NCI-H460 (cell line): Measurements from ENCODE around the gene NUDT22. TPM values are rescaled to one million over a fixed set of nuclear protein-coding genes. Genes with fewer than 3 reads are reported as not detected.
A peak's percentile ranks its signal among the peaks of the same experiment; 100 is the strongest.

ENCODE experiments used
- DNase-seq: peaks from one replicate; pipeline ENCODE4 v3.0.0-alpha.2; 2016; ENCODE audit warnings: low read depth; ENCODE audit errors: extremely low read depth
- total RNA-seq: library from RNA; depleted of rRNA; stranded (reverse); fragments of >200 nt; shearing (Covaris generic); gene quantifications from 2 replicates; pipeline ENCODE4 v1.2.3, GENCODE V29; 2014; rRNA removed

Gene NUDT22
- total RNA-seq, 1 experiment from 2014 or later = 27.5 TPM

DNA sequence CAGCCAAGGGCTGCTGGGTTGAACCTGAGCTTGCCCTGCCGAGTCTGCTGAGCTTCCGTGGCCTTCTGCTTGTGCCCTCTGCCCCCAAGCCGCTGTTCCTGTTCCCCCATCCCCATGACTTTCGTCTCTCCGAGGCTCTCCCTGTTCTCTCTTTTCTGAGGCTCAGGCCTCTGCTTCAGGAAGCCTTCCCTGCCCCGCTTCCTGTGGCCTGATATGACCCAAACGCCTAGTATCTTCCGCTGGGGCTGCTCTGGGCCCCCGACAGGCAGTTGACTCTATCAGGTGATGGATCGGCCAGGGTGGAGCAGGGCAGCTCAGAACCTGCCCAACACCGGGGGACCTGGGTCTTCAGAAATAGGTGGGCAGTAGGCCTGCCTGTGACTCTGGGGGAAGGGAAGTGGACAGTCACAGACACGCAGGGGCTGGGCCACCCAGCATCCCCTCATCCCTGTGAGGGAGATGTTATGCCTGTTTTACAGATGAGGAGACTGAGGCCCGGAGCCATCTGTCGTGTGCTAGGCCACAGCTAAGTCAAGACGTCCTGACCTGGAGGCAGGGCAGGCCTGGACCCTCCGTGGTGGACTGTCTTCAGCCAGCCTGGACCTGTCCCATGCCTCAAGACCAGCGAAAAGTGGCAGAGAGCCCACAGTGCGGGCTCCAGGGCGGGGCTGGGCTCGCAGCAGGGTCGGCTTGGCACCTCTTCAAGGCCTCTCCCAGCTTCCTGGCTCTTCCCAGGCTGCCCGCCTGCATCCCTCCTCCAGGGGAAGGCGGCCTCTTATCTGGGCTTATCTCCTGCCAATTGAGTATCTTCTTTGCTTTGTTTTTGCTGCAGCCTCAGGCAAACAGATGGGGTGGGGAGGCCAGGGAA, 42.2 kb downstream of the NUDT22 start:
- DNase-seq = peak; percentile 35

DNA sequence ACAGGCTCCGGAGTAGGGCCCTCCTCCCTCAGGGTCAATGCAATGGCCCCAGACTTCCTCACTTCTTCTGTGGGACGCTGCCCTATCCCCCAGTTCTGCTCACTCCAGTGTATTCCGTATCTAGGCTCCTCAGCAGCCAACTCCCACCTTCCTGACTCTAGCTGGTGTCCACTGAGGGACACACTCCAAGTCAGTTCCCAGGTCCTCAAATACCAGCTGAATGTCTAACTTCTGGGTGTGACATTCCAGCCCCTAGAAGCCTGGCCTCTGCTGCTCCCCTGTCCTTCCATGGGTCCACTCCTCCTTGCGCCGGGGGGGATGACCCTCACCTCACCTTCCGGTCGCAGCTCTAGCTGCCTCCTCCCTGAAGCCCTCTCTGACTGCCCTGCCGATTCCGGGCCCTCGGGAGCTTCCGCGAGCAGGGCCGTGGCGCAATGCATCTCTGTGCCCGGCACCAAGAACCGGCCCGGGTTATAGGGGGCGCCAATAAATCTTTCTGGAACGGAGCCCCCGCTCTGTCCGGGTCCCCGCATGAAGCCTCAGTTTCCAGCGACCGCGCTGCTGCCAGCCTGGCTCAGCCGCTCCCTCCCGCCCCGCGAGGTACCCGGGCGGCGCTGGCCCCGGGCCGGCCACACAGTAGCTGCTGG, 42.9 kb downstream of the NUDT22 start:
- DNase-seq = peak; percentile 43

DNA sequence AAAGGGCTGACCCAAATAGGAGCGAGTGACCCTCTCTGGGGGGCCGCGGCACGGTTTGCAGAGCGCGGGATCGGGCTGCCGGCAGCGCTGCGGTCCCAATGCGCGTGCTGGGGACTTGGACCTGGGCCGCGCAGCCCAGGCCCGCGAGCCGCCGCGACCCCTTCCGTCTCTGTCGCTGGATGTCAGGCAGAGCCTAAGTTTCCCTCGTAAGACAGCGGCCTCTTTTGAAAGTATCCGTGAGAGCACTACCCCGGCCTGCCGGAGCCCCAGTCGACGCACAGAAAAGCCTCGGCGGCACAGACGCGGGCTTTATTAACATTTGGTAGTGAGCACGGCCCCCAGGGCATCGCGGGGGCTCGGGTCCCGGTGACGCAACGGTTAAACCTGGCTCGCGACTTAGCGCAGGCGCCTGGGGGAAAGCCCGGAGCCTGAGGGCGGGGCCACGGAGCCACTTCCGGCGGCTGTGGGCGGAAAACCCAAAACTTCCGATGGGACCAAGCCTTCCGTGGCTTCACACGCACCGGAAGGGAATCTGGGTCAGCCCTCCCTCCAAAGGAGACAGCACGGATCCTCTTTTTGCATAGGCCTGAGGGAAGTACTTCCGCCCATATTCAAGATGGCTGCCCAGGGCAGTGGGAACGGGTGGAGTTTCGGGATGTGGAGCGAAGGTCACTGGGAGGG, 43.6 kb downstream of the NUDT22 start:
- peak; percentile 98 for DNase-seq

DNA sequence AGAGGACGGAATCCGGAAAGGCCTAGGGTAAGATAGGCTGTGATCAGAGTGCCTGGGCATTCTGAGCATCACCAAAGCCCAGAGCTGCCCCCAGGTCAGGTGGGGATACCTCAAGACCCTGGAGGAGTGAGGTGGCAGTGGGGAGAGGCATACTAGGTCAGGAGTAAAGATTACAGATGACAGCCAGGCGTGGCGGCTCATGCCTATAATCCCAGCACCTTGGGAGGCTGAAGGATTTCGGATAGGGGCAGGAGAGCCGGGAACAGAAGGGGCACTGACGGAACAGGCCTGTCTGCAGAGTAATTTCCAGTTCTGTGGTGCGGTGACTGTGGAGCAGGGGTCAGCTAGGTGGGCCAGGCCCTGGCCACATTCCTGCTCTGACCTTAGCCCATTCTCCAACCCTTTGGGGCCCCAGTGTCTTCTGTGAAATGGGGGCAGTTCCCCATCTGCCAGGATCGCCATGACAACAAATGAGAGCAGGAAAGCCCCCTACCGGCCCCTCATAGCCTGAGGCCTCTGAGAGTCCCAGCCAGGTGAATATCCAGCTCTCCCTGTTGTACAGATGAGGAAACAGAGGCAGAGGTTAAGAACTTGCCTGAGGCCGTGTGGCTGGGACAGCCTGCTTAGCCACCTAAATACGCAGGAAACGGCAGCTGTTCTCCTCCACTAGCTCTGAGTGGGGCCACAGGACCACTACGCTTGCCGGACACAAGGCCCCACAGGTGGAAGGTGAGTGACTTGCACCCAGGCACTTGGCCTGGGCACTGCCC, 49.1 kb downstream of the NUDT22 start:
- DNase-seq = no peak

DNA sequence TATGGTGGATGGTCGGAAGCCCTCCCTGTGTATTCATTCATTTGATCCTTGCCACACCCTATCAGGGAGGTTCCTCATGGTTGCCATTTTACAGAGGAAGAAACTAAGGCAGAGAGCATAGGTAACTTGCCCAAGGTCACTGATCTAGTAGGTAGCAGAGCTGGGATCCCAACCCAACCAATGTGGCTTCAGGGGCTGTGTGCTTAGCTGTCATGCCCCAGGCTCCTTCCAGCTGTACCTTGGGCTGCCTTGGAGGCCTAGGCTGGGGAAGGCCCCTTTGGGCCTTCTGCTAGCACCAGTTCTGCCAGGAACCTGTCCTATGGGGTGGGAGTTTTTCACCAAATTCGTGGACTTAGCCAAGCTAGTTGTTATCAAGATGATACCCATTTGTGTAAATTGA, 49.8 kb downstream of the NUDT22 start:
- DNase-seq = no peak

DNA sequence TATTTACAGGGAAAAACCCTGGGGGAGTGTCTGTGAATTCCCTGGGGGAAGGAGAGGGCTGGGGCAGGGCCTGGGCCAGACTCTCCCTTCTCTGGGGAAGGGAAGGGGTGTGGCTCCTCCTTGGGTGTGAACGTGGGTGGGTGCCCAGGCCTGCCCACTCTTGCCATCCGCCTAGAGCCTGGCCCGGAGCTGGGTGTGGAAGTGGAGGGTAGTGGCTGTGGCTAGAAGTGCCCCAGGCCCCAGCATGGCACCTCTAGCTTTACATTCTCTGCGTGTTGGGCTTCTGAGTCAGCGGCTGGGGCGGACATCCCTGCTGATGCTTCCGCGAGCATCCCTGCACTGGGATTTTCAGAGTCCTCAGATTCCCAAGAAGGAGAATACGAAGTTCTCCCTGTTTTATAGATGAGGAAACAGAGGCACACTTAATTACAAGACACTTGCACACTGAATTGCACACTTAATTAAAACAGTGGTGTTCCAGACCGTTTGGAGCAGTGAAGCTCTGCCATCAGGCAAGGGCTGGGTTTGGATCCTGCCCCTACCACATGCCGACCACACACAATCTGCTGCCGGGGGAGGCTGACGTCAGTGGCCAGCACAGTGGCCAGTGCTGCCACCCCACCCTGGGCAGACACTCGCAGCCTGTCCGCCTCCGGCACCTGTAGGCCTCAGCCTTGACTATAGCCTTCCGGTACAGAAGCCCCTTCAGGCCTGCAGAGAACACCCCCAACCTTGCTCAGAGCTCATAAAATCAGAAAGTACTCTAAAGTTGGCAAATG, 50.8 kb downstream of the NUDT22 start:
- peak; percentile 89 for DNase-seq

DNA sequence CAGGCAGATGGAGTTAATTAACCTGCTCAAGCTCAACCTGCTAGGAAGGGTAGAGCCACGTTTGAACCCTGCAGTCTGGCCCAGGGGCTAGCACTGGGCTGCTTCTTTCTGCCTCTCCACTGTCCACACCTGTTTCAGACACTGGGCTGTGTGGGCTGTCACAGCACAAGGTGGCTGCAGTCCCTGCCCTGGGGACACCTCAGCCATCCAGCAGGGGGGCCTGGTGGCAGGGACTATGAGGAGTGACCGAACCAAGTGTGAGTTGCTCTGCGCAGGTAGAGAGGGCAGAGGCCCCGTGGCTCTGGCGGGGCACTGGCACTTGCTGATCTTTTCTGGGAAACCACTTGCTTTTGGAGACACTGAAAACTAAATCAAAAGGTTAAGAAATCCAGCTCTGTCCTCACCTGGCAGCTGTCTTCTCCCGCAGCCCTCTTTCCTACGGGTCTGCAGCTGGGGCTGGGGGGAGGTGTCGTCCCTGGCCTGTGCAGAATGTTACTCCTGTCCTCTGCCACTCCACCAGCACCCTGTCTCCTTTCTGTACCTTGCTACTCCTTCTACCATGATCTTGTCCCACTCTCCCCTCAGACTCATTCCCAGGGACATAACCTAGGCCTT, 52.6 kb downstream of the NUDT22 start:
- no peak for DNase-seq

Other genes starting within 250 kb of the NUDT22 start
- 32.8 and 43.6 TPM in 2 replicates for gene OTUB1, start 239.8 kb upstream of the NUDT22 start, total RNA-seq
- 2.7 and 3.0 TPM in 2 replicates for gene FLRT1, start 190.3 kb upstream of the NUDT22 start, total RNA-seq
- gene MACROD1, start 60.2 kb upstream of the NUDT22 start, total RNA-seq = 29.3 and 32.2 TPM in 2 replicates
- gene STIP1, start 40.1 kb upstream of the NUDT22 start, total RNA-seq = 147 and 154 TPM in 2 replicates
- 55.8 and 60.2 TPM in 2 replicates for gene FERMT3, start 19.6 kb upstream of the NUDT22 start, total RNA-seq
- gene TRPT1, start 88 bp upstream of the NUDT22 start, total RNA-seq = 14.5 and 19.4 TPM in 2 replicates
- gene DNAJC4, start 4.3 kb downstream of the NUDT22 start, total RNA-seq = 7.9 and 8.7 TPM in 2 replicates
- gene VEGFB, start 8.3 kb downstream of the NUDT22 start, total RNA-seq = 8.7 and 10.9 TPM in 2 replicates
- 57.6 and 61.0 TPM in 2 replicates for gene FKBP2, start 14.8 kb downstream of the NUDT22 start, total RNA-seq
- gene PPP1R14B, start 20.7 kb downstream of the NUDT22 start, total RNA-seq = 184 and 245 TPM in 2 replicates
- 15.4 and 16.2 TPM in 2 replicates for gene PLCB3, start 25.3 kb downstream of the NUDT22 start, total RNA-seq
- 66.2 and 68.0 TPM in 2 replicates for gene BAD, start 58.4 kb downstream of the NUDT22 start, total RNA-seq
- 16.4 and 20.0 TPM in 2 replicates for gene GPR137, start 59.6 kb downstream of the NUDT22 start, total RNA-seq
- 0.10 TPM in 1 of 2 replicates, not detected in the other for gene KCNK4, start 65.0 kb downstream of the NUDT22 start, total RNA-seq
- 0.59 and 2.0 TPM in 2 replicates for gene CATSPERZ, start 74.1 kb downstream of the NUDT22 start, total RNA-seq
- 42.2 and 52.8 TPM in 2 replicates for gene ESRRA, start 79.2 kb downstream of the NUDT22 start, total RNA-seq
- gene TRMT112, start 91.3 kb downstream of the NUDT22 start, total RNA-seq = 202 and 230 TPM in 2 replicates
- gene PRDX5, start 91.8 kb downstream of the NUDT22 start, total RNA-seq = 205 and 210 TPM in 2 replicates
- 2.8 and 3.7 TPM in 2 replicates for gene CCDC88B, start 113.9 kb downstream of the NUDT22 start, total RNA-seq
- gene RPS6KA4, start 132.9 kb downstream of the NUDT22 start, total RNA-seq = 15.1 and 16.8 TPM in 2 replicates